DMS153 treated with DMSO at 0.1 percent for 48 hours (cell line): ENCODE measurements around the gene SUSD4.
"Not testable (repeated sequence)": the region's sequence is repeated elsewhere in the genome, so short reads cannot be mapped to it uniquely, and the experiment has no call there.

Source experiments
- DNase-seq: peaks from one replicate; lab custom pipeline; 2025; ENCODE audit not compliant: unreplicated experiment; lab: John Stamatoyannopoulos, UW

Gene SUSD4

DNA sequence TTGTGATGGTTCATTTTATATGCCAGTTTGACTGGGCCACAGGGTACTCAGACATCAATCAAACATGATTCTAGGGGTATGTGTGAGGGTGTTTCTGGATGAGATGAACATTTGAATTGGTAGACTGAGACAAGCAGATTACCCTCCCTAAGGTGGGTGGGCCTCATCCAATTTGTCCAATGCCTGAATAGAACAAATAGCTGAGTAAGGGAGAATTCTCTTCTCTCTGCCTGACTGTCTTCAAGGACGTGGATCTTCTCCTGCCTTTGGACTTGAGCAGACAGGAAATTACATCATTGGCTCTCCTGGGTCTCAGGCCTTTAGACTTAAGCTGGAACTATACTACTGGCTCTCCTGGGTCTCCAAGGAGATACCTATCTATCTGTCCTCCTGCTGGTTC is 64.4 kb downstream of the SUSD4 start:
- no peak for DNase-seq

DNA sequence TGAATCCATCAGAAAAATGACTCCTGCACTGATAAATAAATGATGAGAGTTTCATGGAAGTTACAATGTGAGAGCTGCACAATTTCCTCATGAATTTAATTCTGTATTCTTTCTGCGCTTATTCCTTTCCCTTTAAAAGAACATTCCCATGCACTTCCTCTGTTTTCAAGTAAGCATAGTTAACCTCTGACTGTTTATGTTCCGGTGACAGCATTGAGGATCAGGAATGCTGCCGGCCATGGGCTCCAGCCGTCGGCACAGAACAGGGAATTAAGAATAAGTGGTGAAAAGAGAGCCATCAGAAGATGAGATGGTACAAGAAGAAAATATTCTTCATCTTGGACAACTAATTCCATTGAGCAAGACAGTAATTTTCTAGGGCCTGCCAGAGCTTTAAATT is 65.3 kb downstream of the SUSD4 start:
- DNase-seq, result no peak

DNA sequence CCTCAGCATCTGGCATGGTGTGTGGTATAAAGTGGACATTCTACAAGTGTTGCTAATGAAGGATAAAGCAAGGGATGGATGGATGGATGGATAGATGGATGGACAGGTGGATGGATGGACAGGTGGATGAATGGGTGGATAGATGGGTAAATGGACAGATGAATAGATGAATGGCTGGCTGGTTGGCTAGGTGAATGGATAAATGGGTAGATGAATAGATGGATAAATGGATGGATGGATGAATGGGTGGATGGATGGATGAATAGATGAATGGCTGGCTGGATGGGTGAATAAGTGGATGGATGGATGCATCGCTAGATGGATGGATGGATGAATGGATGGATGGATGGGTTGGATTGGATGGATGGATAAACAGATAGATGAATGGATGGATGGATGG is 66.2 kb downstream of the SUSD4 start:
- DNase-seq, result no peak

DNA sequence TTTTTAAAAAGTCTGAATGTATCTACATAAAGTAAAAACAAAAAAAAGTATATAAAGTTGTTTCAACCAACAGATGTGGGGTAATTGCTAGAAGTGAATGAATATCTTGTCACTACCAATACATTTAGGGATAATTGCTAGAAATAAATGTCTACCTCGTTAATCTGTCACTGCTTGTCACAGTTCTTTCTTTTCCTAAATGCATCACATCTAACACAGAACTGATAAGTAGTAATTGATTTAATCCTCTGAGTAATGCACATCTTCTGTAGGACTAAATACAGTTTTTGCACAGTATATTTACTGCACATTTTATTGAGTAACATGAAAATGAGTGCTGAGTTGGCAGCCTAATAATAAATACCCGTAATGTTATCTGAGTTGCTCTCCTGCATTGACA is 72.2 kb downstream of the SUSD4 start:
- DNase-seq, result no peak

DNA sequence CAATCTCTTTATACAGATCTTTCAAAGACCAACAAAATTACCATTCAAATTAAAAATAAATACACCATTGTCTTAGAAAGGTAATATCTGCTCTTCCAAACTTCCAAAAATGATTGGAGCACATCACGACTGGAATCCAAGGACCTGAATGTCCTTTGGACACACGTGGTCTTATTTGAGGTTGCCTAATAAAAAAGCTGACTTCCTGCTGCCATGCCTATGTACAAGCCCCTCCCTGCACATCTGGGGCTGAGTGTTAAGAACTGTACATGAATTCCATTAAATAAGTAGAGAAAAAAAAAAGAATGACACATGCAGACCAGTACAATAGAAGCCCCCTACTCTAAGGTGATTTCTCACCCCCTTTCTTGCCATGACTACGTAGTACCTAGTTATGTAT is 73.6 kb downstream of the SUSD4 start:
- no peak for DNase-seq

DNA sequence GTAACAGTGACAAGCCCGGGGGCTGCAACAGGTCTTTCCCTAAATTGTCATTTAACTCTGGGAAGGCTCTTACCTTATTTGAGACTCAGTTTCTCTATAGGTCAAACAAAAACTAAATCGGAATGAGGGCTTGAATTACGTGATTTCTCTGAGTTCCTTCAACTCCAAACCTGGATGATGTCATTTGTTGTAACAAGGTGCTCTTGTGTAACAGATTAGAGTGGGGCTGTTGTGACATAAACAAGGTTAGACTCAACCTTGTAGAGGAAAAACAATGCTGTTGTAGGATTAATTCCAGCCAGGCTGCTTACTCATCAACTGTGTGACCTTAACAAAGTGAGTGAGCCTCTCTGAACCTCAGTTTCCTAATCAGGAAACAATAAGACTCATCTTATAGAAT is 74.4 kb downstream of the SUSD4 start:
- DNase-seq, result no peak

DNA sequence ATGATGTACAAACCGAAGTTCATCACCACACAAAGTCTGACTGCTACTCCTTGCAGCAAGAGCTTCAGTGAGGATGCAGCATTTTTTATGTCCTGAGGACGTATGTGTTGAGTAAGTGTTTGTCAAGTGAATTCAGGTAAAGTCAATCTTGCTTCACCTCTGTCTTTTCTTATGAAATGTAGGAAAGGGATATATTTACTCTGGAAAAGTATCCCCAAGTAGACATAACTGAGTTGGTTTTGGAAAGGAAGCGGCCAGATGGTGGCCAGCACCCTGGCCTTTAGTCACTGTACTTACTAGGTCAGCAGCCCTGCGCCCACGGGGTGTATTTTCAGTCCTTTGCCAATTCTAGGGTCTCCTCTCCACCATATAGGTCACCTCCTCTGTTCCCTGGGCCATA is 75.2 kb downstream of the SUSD4 start:
- no peak for DNase-seq

DNA sequence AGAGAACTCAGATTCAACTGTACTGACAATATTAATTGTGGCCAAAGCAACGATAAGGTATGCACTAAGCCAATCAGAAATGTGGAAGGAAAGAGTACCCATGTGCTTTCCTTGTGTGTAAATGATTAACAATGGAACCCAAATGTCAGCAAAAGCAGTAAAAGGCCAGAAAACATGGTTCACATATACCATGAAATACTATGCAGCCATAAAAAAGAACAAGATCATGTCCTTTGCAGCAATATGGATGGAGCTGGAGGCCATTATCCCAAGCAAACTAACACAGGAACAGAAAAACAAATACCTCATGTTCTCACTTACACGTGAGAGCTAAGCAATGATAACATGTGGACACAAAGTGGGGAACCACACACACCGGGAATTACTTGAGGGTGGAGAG is 78.5 kb downstream of the SUSD4 start:
- no peak for DNase-seq

DNA sequence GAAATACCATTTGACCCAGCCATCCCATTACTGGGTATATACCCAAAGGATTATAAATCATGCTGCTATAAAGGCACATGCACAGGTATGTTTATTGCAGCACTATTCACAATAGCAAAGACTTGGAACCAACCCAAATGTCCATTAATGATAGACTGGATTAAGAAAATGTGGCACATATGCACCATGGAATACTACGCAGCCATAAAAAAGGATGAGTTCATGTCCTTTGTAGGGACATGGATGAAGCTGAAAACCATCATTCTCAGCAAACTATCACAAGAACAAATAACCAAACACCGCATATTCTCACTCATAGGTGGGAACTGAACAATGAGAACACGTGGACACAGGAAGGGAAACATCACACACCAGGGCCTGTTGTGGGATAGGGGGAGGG is 80.3 kb downstream of the SUSD4 start:
- DNase-seq, result not testable (repeated sequence)

DNA sequence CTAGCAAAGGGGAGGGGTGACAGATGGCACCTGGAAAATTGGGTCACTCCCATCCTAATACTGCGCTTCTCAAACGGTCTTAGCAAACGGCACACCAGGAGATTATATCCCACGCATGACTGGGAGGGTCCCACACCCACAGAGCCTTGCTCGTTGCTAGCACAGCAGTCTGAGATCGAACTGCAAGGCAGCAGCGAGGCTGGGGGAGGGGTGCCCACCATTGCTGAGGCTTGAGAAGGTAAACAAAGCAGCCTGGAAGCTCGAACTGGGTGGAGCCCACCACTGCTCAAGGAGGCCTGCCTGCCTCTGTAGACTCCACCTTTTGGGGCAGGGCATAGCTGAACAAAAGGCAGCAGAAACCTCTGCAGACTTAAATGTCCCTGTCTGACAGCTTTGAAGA is 85.7 kb downstream of the SUSD4 start:
- not testable (repeated sequence) for DNase-seq

DNA sequence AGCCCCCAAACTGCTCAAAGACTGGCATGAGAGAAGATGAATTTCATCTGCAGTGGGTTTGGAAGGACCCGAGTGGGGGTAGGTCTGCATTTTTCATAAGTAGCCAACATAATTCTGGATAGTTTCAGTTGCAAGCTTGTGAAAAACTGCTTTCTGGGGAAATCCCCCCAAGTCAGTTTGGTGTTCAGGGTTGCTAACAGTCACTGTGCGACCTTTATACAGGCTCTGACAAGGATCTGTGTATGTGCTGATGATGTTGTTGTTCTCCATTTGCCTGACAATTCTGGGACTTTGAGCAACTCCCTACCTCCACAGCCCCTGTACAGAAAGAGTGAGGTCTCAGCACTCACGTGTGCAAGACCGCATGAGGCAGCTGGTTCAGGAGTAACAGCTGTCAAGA is 87.9 kb downstream of the SUSD4 start:
- no peak for DNase-seq

DNA sequence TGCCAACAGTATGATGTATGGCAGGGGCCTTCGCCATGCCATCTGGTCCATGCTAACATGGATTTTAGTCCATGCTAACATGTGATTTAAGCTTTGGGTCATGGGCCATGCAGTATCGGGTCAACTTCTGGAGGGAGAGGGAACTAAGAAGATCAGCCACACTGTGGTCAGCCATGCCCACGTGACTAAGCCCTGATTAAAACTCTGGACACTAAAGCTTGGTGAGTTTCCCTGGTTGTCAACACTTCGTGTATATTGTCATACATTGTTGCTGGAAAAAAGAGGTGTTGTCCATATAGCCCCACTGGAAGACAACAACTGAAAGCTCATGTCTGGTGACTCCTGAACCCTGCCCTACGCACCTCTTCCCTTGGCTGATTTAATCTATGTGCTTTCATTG is 90.5 kb downstream of the SUSD4 start:
- DNase-seq, result no peak

DNA sequence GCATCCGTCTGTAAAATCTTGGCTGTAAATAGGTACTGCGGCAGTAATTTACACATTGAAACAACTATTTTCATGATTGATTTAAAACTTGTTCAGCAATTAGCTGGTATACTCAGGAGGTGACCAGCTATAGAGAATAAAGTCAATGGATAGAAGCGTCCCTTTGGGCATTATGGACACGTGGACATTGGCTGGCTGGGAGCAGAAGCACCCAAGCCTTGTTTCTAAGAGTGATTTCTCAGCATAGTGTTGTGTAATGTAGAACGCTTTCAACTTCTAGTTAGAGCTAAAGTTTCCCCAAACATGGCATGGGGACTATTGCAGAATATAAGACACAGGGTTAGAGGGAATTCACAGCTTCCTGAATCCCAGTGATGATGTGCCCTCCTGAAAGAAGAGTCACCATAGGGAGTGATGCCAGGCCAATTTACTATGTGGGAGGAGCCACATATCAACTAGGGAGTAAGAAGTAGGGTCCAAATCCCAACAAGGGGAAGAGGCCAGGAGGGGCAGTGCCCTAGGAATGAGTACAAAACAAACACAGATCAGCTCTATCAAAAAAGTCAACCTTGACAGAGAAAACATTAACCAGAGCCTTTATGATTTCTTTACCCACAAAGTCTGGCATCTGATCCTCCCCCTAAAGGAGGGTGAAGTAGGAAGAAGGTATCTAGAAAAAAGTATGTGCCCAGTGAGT is 92.7 kb downstream of the SUSD4 start:
- no peak for DNase-seq

DNA sequence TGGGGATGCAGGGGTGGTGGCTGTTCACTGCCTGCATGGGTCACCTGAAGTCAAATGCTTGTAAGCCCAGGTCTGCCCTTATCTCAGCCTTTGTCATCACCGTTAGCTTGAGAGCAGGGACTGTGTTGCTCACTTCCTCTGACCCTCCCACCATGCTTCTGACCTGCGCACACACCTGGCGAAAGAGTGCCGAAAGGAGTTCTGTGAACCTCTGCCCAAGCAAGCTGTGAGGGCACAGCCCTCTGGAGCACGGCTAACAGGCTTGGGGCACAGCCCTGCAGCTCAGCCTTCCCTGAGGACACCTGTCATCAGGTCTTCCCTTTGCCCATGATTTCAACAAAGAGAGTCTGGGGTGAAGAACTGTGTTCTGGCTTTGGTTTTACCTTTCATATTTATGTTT is 93.8 kb downstream of the SUSD4 start:
- DNase-seq, result no peak

DNA sequence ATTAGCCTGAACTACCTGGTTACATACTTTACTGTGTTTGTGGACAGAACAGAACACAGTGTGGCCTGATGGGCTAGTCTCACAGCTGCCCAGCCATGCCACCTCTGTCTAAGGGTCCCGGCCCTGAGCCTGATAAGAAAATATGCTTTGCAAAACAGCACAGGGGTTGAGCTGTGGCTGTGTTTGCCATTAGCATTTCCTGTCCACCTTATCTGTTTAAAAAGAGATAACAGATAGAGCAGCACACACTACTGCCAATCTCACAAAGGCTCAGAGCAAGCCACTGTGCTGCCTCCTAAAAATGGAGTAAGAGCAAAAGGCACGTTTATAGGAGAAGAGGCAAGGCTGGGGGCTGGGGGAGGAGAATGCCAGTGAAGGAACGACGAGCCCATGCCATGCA is 95.0 kb downstream of the SUSD4 start:
- no peak for DNase-seq

DNA sequence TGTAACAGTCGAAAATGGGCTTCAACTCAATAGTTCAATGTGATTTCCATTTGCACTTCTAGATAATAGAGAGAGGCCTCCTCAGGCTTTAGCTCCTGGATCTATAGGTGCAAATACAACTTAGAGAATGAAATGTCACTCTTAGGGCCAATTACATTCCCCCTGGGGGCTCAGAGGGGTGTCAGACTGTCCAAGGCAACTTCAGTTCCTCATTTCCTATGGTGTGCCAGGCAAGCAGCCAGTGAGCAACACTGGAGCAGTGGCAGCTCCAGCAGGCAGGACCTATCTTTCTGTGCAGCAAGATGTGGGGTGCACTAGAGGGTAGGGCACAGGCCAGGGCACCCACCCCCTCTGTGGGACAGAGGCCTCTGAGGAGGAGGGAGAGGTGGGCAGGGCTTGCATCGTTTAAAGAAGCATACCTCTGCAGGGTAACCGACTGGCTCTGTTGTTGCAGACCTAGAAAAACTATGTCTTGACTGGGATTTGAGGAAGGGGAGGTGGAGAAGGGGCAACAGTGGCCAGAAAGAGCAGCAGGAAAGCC is 97.3 kb downstream of the SUSD4 start:
- no peak for DNase-seq

DNA sequence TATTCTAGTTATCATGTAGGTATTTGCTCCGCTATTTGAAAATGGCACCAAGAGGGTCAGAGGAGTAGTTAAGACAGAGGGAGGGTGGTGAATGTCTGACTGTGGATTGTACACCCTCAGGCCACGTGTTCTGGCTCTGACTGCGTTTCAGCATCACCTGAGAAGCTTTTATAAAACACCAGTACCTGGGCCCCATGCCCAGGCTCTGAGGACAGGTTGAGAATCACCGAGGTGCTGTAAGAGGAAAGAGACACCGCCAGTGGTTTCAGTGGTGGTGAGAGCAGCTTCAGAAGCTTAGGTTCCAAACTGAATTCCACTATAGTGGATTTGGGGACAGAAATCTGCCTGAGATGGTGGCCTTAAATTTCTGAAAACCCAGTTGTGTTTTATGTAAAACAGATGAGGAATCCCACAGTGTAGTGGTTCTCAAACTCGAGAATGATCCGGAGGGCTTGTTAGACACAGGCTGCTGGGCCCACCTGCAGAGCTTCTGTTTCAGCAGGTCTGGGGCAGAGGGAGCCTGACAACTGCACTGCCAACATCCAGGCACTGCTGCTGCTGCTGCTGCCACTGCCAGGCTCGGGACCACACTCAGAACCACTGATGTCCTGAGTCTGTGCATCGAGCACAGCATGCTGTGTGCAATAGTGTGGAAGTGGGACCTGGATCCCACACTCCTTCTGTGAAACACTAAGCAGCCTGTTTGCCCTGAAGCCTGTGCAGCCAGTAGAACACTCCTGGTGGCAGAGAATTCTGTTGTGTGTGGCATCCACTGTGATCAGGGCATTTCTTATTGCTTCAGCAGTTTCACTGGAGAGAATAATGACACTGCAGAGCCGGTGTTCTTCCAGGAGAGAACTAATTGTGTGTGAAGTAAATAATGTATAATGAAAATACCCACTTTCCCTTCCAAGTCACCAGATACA is 98.7 kb downstream of the SUSD4 start:
- no peak for DNase-seq

DNA sequence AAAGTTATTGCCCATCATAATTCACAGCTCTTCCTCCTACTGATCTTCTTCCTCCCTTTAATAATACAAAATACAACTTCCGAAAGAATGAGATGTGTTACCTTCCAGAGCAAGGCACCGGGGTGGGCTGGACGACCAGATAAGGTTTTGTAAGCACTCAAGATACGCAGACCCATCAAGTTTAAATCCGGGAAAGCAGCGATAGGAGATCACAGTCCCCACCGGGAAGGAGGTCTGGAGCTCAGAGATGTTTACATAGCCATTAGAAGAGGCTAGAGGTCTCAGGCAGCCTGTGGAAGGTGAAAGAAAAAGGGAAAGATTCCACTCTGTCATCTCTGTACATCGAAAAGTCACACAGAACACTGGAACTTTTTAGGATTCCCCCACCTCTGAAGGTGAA is 99.4 kb downstream of the SUSD4 start:
- DNase-seq, result no peak

DNA sequence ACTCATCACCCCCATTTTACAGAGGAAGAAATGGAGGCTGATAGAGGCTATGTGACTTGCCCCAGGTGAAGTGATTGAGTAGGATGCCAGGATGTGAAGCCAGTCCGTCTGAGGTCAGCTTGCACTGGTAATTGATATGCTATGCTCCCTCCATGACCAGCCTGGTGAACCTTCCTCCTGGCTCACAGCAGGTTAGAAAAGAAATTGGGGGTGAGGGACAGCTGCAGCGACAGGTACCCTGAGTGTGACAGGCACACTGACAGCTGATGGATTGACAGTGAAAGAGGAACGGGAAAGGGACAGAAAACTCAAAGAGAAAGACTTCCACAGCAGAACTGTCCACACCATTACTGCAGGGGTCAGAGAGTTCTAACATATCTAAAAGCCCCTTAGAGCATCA is 102.1 kb downstream of the SUSD4 start:
- no peak for DNase-seq

DNA sequence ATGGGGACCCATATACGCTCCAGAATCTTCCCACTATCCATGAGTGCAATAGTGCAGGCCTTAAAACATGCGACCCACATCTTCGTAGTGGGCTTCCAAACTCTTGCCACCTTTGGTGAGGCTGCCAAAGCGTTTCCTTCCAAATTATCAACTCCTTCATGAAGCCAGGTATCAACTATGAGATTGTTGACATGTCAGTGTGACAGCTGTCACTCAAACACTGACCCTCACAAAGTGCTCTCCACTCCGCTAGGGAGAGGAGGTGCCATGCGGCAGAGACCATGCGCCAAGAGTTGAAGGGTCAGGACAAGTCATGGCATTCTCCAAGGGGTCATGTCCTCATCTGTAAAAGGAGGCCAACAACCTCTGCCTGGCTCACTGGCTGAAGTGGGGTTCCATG is 103.3 kb downstream of the SUSD4 start:
- DNase-seq, result no peak

DNA sequence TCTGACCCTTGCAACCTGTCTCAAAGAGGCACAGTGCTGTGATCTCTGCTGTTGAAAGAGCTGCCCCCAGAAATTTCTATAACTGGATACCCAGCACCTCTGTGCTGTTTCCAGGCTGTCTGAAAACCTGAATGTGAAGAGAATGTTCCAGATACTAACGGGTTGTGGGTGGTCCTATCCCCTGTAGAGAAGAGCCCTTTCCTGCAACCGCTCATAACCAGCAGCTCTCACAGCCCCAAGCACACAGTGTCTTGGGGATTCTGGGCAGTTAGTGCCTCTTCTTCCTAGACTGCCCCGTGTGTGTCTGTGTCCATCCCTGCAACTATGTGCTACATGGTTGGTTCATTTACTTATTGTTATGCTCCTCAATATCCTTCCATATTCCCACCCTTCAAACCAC is 104.5 kb downstream of the SUSD4 start:
- no peak for DNase-seq

DNA sequence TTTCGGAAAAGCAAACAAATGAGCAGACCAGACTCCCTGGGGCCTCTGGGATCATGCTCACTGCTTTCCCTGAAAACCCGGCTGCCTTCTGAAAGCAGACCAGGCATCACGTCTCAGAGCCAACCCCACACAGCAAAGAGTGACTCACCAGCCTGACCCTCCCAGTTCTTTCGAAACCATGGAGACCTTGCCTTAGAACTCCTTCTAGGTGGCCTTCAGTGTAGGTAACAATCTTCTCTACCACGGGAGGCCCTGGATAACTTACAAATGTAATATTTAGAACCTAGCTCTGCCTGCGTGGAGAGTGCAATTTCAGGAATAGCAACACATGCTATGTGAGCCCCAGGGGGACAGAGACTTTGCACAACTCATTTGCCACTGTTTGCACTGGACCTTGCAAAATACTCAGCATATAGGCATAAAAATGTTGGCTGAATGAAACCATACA is 105.2 kb downstream of the SUSD4 start:
- DNase-seq, result no peak
